Duodenal mucosa (tissue), 2 donors: ENCODE measurements around the gene CHAF1A.

Source experiments
- H3K27ac ChIP-seq: one replicate; pipeline ENCODE4 v1.7.0; 2013; ENCODE audit warnings: low read depth, low read length
- H3K27me3 ChIP-seq, 2 donors: one replicate each; pipeline ENCODE4 v1.7.0; 2013; ENCODE audit warnings: low read length in 2 of 2, control low read depth in 1 of 2; ENCODE audit not compliant: insufficient read depth in 2 of 2, control insufficient read depth in 1 of 2
- H3K36me3 ChIP-seq, 2 donors: one replicate each; pipeline ENCODE4 v1.7.0; 2013; ENCODE audit warnings: low read length in 2 of 2, control low read depth in 1 of 2; ENCODE audit not compliant: insufficient read depth in 2 of 2, control insufficient read depth in 1 of 2
- H3K4me1 ChIP-seq, 2 donors: one replicate each; pipeline ENCODE4 v1.7.0; 2013; ENCODE audit warnings: low read length in 2 of 2, control low read depth in 1 of 2; ENCODE audit not compliant: insufficient read depth in 2 of 2, control insufficient read depth in 1 of 2
- H3K4me3 ChIP-seq, 2 donors: one replicate each; pipeline ENCODE4 v1.7.0; 2013; ENCODE audit warnings: low read length in 2 of 2, low read depth in 1 of 2
- H3K9ac ChIP-seq, 2 donors: one replicate each; pipeline ENCODE4 v1.7.0; 2013; ENCODE audit warnings: low read length in 2 of 2, low read depth in 1 of 2
- H3K9me3 ChIP-seq, 2 donors: one replicate each; pipeline ENCODE4 v1.7.0; 2013; ENCODE audit warnings: low read length in 2 of 2, control low read depth in 1 of 2; ENCODE audit not compliant: control insufficient read depth in 1 of 2

Gene CHAF1A

DNA sequence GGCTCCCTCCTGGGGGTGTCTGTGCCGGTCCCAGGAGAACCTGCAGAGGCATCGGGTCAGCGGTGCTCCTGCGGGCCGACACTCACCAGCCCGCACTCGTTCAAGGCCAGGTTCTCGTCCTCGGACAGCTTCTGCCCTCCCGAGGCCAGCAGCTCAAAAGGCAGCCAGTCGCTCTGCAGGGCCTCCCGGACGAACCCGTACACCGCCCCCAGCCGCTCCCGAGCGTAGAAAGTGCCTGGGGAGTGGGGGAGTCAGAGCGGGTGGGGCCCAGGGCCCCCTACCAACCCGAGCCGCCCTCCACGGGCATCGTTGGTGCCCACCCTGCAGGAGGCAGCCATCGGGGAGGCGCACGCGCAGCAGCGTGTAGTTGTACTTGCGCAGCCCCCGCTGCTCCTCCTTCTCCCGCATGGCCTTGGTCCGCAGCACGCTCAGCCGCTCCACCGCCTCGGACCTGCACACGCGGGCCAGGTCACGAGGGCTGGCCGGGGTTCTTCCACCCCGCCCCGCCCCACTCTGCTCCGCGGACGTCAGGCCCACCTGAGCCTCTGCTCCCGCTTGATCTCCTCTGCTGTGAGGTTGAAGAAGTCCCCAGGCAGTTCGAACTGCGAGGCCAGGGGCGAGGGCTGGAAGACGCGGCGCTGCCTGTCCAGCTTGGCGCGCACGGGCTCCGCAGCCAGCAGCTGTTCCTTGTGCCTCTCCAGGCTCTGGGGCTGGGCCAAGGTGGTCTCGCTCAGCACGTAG, 43.7 kb downstream of the CHAF1A start:
- H3K27me3 ChIP-seq = no peaks in the 10 kb centered on the region
- H3K4me3 ChIP-seq = no peak overlapping the region
- H3K36me3 ChIP-seq = peaks cover 37 to 71% of the 10 kb centered on the region in 2 donors
- H3K9ac ChIP-seq = no peak overlapping the region
- no peaks in the 10 kb centered on the region for H3K9me3 ChIP-seq
- no peak overlapping the region for H3K27ac ChIP-seq
- H3K4me1 ChIP-seq = no peaks in the 10 kb centered on the region

DNA sequence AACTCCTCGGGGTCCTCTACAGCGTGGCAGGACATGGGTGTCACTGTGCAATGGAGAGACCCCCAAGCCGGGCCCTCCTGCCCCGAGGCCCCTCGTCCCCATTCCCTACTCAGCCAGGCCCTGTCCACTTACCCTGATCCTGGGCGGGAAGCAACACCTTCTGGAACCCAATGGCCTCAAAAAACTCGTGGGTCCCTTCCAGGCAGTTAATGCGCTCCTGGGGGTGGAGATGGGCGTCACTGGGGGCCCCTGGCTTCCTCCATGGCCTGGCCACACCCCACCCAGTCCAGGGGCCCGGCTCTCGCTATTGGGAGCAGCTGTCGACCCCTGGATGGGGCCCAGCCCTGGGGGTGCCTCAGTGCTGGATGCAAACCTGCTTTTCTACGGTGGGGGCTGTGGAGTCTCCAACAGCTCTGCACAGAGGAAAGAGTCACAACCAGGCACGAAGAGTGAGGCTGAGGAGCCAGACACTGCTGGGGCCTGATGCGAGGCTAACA, 44.3 kb downstream of the CHAF1A start:
- H3K4me3 ChIP-seq = no peak overlapping the region
- H3K9ac ChIP-seq = no peak overlapping the region
- H3K27me3 ChIP-seq = no peaks in the 10 kb centered on the region
- no peak overlapping the region for H3K27ac ChIP-seq
- H3K9me3 ChIP-seq = no peaks in the 10 kb centered on the region
- H3K36me3 ChIP-seq = peaks cover 37 to 76% of the 10 kb centered on the region in 2 donors
- no peaks in the 10 kb centered on the region for H3K4me1 ChIP-seq

DNA sequence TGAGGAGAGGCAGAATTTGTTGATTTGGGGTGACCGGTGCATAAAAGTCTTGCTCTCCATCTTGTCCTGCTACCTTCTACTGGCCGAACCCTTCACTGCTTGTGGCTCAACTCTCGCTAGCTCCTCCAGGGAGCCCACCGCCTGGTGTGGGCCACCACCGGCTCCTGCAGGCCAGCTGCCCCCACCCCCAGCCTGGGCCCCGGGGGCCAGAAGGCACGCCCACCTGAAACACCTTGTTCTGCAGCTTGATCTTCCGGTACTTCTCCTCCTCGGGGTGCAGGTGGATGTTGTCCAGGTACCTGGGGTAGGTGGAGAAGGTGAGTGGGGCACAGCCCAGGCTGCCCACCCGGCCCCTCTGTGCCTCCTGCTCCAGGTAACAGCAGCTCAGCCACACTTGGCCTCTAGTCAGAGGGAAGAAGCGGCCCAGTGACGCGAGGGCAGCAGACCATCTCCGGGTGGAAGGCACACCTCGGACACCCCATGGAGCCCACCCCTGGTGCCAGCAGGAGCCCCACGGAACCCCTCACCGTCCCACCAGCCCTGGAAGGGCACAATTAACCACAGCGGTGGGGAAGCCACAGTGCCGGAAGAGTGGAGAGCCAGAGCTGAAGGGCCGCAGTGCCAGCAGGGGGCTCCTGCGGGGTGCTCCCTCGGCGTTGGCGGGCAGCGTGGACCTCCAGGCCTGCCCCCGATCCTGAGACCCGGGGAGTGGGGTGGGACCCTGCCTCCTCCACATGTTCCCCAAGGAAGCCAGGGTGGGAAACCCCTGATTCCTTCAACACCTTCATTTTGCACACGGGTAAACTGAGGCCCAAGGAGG, 45.1 kb downstream of the CHAF1A start:
- Histone ChIP-seq H3K4me3 (no peak overlapping the region), H3K27ac (no peak overlapping the region), H3K9ac (no peak overlapping the region), H3K9me3 (no peaks in the 10 kb centered on the region), H3K27me3 (no peaks in the 10 kb centered on the region), H3K4me1 (no peaks in the 10 kb centered on the region), H3K36me3 (peaks cover 42 to 83% of the 10 kb centered on the region in 2 donors)

DNA sequence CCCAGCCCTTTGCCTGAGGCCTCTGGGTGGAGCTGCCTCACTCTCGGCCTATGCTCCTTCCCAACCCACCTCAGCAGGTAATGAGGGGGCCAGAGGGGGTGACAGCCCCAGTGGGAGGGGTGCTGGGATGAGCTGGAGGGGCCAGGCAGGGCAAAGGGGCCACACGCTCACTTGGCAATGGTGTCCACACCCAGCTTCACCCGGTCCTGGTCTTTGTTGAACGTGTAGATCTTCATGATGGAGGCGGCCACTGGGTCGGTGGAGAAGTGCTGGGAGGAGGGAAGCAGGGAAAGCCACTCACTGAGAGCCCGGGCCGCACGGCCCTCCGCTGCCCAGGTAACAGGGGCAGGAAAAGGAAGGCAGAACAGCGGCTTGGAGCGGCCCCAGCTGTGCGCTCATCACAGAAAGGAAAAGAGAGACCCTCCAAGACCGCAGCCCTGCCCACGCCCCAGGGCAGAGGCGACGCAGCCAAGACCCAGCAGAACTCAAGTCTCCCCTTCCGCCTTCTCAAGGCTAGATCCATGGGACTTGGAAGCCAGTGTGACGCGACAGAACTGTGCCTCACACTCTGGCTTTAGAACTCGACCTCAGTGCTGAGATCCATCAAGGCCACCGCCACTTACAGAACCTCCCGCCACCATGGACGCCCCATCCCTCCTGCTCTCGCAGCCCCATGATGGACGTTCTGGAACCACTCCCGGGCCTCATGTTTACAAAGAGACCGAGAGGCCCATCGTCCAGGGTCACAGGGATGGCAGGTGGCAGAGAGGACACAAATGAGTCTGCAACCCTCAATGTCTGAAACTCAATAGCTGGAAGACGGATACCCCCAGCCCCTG, 45.9 kb downstream of the CHAF1A start:
- no peak overlapping the region for H3K9ac ChIP-seq
- H3K9me3 ChIP-seq = no peaks in the 10 kb centered on the region
- no peaks in the 10 kb centered on the region for H3K27me3 ChIP-seq
- peaks cover 49 to 87% of the 10 kb centered on the region in 2 donors for H3K36me3 ChIP-seq
- no peak overlapping the region for H3K4me3 ChIP-seq
- no peak overlapping the region for H3K27ac ChIP-seq
- no peaks in the 10 kb centered on the region for H3K4me1 ChIP-seq

DNA sequence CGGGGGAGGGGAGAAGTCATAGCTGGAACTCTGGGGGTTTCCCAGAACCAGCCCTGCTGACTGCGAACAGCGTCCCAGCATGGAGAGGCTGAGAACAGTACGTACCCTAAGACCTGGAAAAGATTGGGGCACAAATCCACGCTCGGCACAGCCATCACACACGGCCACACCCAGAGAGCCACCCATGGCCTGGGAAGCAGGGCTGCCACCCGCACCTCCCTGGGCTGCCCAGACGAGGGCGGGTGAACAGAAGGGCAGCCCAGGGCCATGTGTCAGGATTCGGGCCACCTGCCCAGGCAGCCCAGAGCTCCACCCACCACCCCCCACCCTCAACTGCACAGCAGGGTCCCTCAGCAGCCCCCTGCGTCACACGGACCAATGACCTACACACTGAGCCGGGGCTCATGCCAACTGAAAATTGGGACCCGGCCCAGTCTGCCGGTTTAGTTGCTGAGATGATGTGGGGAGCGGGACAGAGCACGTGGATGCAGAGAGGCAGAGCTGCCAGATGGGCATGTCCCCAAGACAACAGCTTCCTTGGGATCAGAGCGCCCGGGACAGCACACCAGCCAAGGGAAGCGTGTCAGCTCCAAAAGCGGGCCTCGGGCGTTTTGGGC, 46.7 kb downstream of the CHAF1A start:
- Histone ChIP-seq H3K36me3 (peaks cover 52 to 87% of the 10 kb centered on the region in 2 donors), H3K27me3 (no peaks in the 10 kb centered on the region), H3K27ac (no peak overlapping the region), H3K4me1 (no peaks in the 10 kb centered on the region), H3K9me3 (no peaks in the 10 kb centered on the region), H3K4me3 (no peak overlapping the region), H3K9ac (no peak overlapping the region)

DNA sequence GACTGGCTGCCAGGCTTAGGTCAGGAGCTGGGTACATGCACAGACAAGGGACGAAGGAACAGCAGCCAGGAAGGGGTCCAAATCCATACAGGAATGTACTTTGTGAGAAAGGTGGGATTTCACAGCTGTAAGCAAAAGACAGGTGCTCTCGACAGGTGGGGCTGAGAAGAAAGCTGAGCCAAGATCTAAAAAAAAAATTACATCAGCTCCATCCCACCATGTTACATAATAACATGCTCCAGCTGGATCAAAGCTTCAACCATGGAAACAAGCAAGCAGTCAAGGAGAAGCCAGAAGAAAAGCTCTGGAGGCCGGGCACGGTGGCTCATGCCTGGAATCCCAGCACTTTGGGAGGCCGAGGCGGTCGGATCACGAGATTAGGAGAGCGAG, 47.2 kb downstream of the CHAF1A start:
- Histone ChIP-seq H3K36me3 (peaks cover 52 to 87% of the 10 kb centered on the region in 2 donors), H3K27ac (no peak overlapping the region), H3K4me3 (no peak overlapping the region), H3K9ac (no peak overlapping the region), H3K4me1 (no peaks in the 10 kb centered on the region), H3K27me3 (no peaks in the 10 kb centered on the region), H3K9me3 (no peaks in the 10 kb centered on the region)

DNA sequence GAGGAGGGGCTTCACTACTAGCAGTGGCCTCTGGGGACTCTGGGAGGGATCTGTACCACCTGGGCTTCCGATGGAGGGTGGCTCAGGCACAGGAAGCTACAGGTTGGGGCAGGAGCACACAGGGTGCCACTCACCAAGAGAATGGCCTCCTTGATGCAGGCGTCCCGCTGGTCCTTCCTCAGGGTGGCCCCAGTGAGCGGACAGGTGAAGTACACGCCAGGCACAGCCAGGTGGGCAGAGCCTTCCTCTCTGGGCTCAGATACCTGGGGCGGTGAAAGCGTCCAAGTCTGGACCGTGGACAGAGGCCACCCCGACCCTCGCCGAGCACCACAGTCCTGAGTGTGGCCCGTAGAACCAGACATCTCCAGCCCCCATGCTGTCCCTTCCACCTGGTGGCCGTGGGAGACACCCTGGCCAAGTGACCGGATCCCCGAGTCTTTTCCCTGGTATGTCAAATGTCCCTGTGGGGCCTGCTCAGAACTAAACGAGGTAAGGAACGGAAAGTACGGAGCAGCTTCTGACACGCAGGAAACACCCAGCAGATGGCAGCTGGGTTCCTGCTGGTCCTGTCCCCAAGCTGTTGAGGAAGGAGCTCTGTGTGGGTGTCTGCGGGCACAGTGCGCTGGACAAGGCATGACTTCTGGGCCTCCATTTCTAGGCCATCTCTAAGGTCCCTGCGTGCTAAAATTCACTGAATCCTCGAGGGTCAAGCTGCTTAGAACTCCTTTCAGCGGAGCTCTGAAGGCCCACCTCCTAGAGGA, 50.0 kb downstream of the CHAF1A start:
- H3K4me1 ChIP-seq = peaks cover 8 to 18% of the 10 kb centered on the region in 2 donors
- H3K9ac ChIP-seq = no peak overlapping the region
- no peak overlapping the region for H3K4me3 ChIP-seq
- no peak overlapping the region for H3K27ac ChIP-seq
- H3K36me3 ChIP-seq = peaks cover 31 to 62% of the 10 kb centered on the region in 2 donors
- H3K9me3 ChIP-seq = no peaks in the 10 kb centered on the region
- H3K27me3 ChIP-seq = no peaks in the 10 kb centered on the region

DNA sequence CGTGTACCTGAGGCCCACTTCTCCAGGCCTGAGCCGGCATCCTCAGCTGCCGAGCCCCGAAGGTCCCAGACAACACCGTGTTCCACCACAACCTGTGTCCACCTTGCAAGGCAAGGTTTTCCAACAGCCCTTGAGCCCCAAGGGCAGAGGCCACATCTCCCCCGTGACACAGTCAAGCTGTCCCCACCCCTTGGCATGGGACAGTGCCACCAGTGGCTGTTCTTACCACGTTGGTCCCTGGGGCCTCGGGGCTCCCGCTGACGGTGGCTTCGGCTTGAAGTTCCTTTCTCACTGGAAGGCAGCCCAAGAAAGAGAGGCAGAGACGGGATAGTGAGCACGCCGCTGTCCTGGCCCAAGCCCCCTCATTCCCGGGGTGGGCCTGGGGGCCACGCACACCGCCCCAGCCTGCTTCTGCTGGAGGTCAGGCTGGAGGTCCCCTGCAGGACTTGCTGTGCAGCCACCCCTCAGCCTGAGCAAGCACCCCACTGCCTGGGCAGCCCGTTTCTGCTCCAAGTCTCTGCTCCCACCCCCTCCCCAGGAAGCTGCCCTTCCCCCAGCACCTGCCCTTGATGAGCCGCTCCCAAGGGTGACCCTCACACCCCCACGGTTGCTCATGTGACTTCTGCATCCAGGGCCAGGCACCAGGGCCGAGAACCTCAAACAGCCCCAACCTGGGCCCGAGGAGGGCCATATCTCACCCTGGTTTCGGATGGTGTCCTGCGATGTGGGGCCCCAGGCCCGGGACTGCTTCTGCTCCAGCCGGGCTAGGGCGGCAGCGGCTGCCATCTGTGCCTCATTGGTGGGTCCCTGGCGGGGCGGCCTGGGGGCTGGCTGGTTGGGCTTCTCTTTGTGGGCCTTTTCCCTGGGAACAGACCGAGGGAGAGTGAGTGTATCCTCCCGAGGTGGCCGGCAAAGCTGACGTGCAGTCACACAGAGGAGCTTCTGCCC, 51.1 kb downstream of the CHAF1A start:
- H3K9ac ChIP-seq = no peak overlapping the region
- peaks cover 25 to 51% of the 10 kb centered on the region in 2 donors for H3K36me3 ChIP-seq
- no peak overlapping the region for H3K4me3 ChIP-seq
- H3K4me1 ChIP-seq = peaks cover 8 to 18% of the 10 kb centered on the region in 2 donors
- no peak overlapping the region for H3K27ac ChIP-seq
- no peaks in the 10 kb centered on the region for H3K9me3 ChIP-seq
- H3K27me3 ChIP-seq = no peaks in the 10 kb centered on the region
